OCI-LY7 (cell line): Measurements from ENCODE around the gene OR10C1. TPM values are rescaled to one million over a fixed set of nuclear protein-coding genes. Genes with fewer than 3 reads are reported as not detected.

ENCODE experiments used
- Bru-seq: library from RNA; stranded (reverse); fragments of 400-500 nt; gene quantifications from one replicate; lab custom pipeline; 2021; lab: Mats Ljungman, UMichigan
- BruChase-seq, 2 experiments: library from RNA; stranded (reverse); fragments of 400-500 nt; gene quantifications; one replicate each; lab custom pipeline; 2021; lab: Mats Ljungman, UMichigan
- BruUV-seq: library from RNA; stranded (reverse); fragments of 400-500 nt; replicated peaks from 2 replicates; lab custom pipeline; 2021; lab: Mats Ljungman, UMichigan
- CTCF ChIA-PET: fragments of 300-600 bp; sonication (Branson Sonifier 250); formaldehyde crosslinking; loops from one replicate; lab custom pipeline; 2022; ENCODE audit warnings: antibody characterized with exemption; ENCODE audit not compliant: unreplicated experiment; lab: Charles Lee
- POLR2A ChIA-PET: fragments of 300-600 bp; sonication (Branson Sonifier 250); formaldehyde crosslinking; loops from one replicate; lab custom pipeline; 2022; ENCODE audit warnings: antibody characterized with exemption; lab: Charles Lee
- DNase-seq: peaks from one replicate; pipeline ENCODE4 v3.0.0-alpha.2; 2015; ENCODE audit warnings: low spot score
- H2AFZ ChIP-seq: fragments of 200-600 bp; sonication (generic), shearing (Covaris generic); 2 replicates; pipeline ENCODE4 v1.6.1; 2014; ENCODE audit warnings: mild to moderate bottlenecking, antibody characterized with exemption, low read length, moderate library complexity
- H3K27ac ChIP-seq: fragments of 200-600 bp; sonication (generic); 2 replicates; pipeline ENCODE4 v1.5.1; 2014; ENCODE audit warnings: mixed run types, low read depth, mild to moderate bottlenecking, moderate library complexity, low read length, inconsistent platforms; ENCODE audit not compliant: poor library complexity, severe bottlenecking
- H3K36me3 ChIP-seq: fragments of 200-600 bp; sonication (generic); 2 replicates; pipeline ENCODE4 v1.6.1; 2014; ENCODE audit warnings: mild to moderate bottlenecking, antibody characterized with exemption, low read length, moderate library complexity, mixed read lengths; ENCODE audit not compliant: insufficient read depth
- H3K4me1 ChIP-seq: fragments of 200-600 bp; sonication (generic); 2 replicates; pipeline ENCODE4 v1.5.1; 2014; ENCODE audit warnings: mild to moderate bottlenecking, low read length; ENCODE audit not compliant: insufficient read depth, poor library complexity, severe bottlenecking
- H3K4me2 ChIP-seq: fragments of 200-600 bp; sonication (generic); 2 replicates; pipeline ENCODE4 v1.6.1; 2014; ENCODE audit warnings: mild to moderate bottlenecking, low read length
- H3K4me3 ChIP-seq: fragments of 200-600 bp; sonication (generic); 2 replicates; pipeline ENCODE4 v1.5.1; 2014; ENCODE audit warnings: mild to moderate bottlenecking, low read depth, low read length; ENCODE audit not compliant: poor library complexity, severe bottlenecking
- H3K79me2 ChIP-seq: fragments of 200-600 bp; sonication (generic); 2 replicates; pipeline ENCODE4 v1.6.1; 2016; ENCODE audit warnings: low read depth, mild to moderate bottlenecking, low read length, moderate library complexity, mixed read lengths; ENCODE audit not compliant: insufficient read depth
- H3K9me2 ChIP-seq: fragments of 200-600 bp; sonication (generic); 2 replicates; pipeline ENCODE4 v1.6.1; 2016; ENCODE audit warnings: mild to moderate bottlenecking, low read length, mixed read lengths; ENCODE audit not compliant: insufficient read depth
- H3K9me3 ChIP-seq: fragments of 200-600 bp; sonication (generic); 2 replicates; pipeline ENCODE4 v1.6.1; 2014; ENCODE audit warnings: mild to moderate bottlenecking, mixed run types, low read length, mixed read lengths
- H4K20me1 ChIP-seq: fragments of 200-600 bp; sonication (generic); 2 replicates; pipeline ENCODE4 v1.6.1; 2014; ENCODE audit warnings: mild to moderate bottlenecking, antibody characterized with exemption, low read length, moderate library complexity, mixed read lengths; ENCODE audit not compliant: insufficient read depth
- EZH2phosphoT487 ChIP-seq: fragments of 200-600 bp; sonication (generic); IDR thresholded peaks from 2 replicates; pipeline ENCODE4 v1.6.1; 2018; ENCODE audit warnings: low read depth, borderline replicate concordance, mild to moderate bottlenecking, mixed run types, antibody characterized with exemption, low read length, moderate library complexity, mixed read lengths
- intact Hi-C: fragments of 100-400 bp; cut with micrococcal nuclease; formaldehyde crosslinking; loops from one replicate; pipeline ENCODE4 v1.10.0; 2022; ENCODE audit not compliant: unreplicated experiment
- long read RNA-seq: library from polyadenylated mRNA; stranded (forward); transcript quantifications from one replicate; pipeline ENCODE4 v2.0.0, GENCODE V29; 2022
- total RNA-seq, 2 experiments: library from RNA; depleted of rRNA in 1 of 2; stranded (reverse); fragments of >200 nt in 1 of 2; shearing (Covaris generic) in 1 of 2; gene quantifications; 2 replicates each; pipeline ENCODE4 v1.2.3, GENCODE V29; 2014 to 2022
- TF ChIP-seq, protein P1 (sequence below): fragments of 200-600 bp; sonication (generic); conservative IDR thresholded peaks from 2 replicates; pipeline ENCODE4 v1.5.1; 2014; ENCODE audit warnings: mild to moderate bottlenecking, antibody characterized with exemption, low read length, moderate library complexity, mixed read lengths

OR10C1 gene, protein sequence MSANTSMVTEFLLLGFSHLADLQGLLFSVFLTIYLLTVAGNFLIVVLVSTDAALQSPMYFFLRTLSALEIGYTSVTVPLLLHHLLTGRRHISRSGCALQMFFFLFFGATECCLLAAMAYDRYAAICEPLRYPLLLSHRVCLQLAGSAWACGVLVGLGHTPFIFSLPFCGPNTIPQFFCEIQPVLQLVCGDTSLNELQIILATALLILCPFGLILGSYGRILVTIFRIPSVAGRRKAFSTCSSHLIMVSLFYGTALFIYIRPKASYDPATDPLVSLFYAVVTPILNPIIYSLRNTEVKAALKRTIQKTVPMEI
- total RNA-seq (2014; rRNA removed; shearing (Covaris generic)), result not detected in 2 replicates
- total RNA-seq (2022), result not detected in 2 replicates
- Bru-seq, nascent RNA, result not detected
- not detected for BruChase-seq, experiment 1, labeled RNA remaining after a 6-hour chase
- not detected for BruChase-seq, experiment 2, labeled RNA remaining after a 2-hour chase
- long read RNA-seq, result 0 reads

DNA sequence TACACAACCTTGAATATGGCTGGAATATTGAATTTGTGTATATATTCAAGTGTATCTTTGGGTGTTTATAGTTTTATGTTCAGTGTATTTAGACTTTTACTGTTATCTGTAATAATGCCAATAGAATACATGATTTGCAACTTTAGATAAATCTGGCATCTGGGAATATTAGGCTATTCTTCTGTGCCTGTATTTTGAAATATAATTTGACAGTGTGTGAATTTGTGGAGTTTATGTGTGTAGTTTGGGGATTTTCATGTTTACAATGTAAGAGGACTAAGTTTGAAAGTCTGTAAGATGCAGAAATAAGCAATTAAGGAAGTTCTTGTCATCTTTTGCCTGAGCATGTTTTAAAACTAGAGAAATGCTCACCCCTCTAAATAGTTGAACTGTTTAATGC, at the start of gene OR10C1:
OR10C1 (plus strand) TSS at position 301 of the 400 bp plus-strand sequence. CDS start 710 bp downstream, outside the sequence.
- Histone ChIP-seq H3K9me2 (no peaks in the 10 kb centered on the region), H3K4me3 (no peak within 1 kb of the TSS), H3K4me1 (no peaks in the 10 kb centered on the region), H3K4me2 (no peak within 1 kb of the TSS), H3K27ac (no peak within 1 kb of the TSS), H3K36me3 (no peaks in the 10 kb centered on the region), H3K9me3 (no peaks in the 10 kb centered on the region), H4K20me1 (no peaks in the 10 kb centered on the region), H2AFZ (no peak within 1 kb of the TSS), H3K79me2 (no peaks in the 10 kb centered on the region)
- POLR2A ChIA-PET, result interaction anchor here (0.7 kb wide), 1 partner anchor 11 kb away, joined by 3 read pairs; no protein-coding TSS in a partner anchor
- TF ChIP-seq, protein P1, sequence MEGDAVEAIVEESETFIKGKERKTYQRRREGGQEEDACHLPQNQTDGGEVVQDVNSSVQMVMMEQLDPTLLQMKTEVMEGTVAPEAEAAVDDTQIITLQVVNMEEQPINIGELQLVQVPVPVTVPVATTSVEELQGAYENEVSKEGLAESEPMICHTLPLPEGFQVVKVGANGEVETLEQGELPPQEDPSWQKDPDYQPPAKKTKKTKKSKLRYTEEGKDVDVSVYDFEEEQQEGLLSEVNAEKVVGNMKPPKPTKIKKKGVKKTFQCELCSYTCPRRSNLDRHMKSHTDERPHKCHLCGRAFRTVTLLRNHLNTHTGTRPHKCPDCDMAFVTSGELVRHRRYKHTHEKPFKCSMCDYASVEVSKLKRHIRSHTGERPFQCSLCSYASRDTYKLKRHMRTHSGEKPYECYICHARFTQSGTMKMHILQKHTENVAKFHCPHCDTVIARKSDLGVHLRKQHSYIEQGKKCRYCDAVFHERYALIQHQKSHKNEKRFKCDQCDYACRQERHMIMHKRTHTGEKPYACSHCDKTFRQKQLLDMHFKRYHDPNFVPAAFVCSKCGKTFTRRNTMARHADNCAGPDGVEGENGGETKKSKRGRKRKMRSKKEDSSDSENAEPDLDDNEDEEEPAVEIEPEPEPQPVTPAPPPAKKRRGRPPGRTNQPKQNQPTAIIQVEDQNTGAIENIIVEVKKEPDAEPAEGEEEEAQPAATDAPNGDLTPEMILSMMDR, result no peak
- no peak for TF ChIP-seq EZH2phosphoT487
- DNase-seq, result no peak
- CTCF ChIA-PET, result no interaction called here
- BruUV-seq, result no TSS peak
- intact Hi-C loops, result no loop called here

DNA sequence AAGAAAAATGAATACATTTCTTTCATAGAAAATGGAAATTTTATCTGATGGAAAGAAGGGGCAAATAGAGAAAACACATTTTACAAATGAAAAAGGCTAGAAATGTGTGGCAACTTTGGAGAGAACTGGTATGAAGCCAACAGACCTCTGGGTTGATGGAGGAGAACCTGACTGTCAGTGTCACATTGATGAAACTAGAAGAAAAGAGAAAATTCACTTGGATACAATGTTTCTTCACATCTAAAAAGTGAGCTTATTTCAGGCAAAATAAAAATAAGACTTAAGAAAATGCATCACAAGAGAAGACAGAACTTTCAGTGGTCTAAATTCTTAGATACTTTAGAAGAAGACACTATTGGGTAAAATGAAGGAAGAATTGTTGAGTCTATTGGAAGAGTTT, 43.8 kb upstream of the OR10C1 start, which contains the start of gene OR12D2:
OR12D2 (plus strand) TSS at position 301 of the 400 bp plus-strand sequence. CDS start 1,069 bp downstream, outside the sequence.
- H3K4me1 ChIP-seq, result no peaks in the 10 kb centered on the region
- intact Hi-C loops, result no loop called here
- no peaks in the 10 kb centered on the region for H3K9me3 ChIP-seq
- no peak within 1 kb of the TSS for H3K4me3 ChIP-seq
- TF ChIP-seq, protein P1, result no peak
- TF ChIP-seq EZH2phosphoT487, result no peak
- H2AFZ ChIP-seq, result no peak within 1 kb of the TSS
- ChIA-PET POLR2A (no interaction called here), CTCF (no interaction called here)
- H3K9me2 ChIP-seq, result no peaks in the 10 kb centered on the region
- no peaks in the 10 kb centered on the region for H3K36me3 ChIP-seq
- H3K4me2 ChIP-seq, result no peak within 1 kb of the TSS
- no peak within 1 kb of the TSS for H3K27ac ChIP-seq
- no peaks in the 10 kb centered on the region for H4K20me1 ChIP-seq
- no TSS peak for BruUV-seq
- H3K79me2 ChIP-seq, result no peaks in the 10 kb centered on the region
- no peak for DNase-seq

GRCh38 chr6:29399525-29399924, 39.6 kb upstream of the OR10C1 start:
- CTCF ChIA-PET, result no interaction called here

More at GRCh38 chr6:29399525-29399924, 39.6 kb upstream of the OR10C1 start:
- H3K9me3 ChIP-seq, result no peaks in the 10 kb centered on the region
- H3K9me2 ChIP-seq, result no peaks in the 10 kb centered on the region
- intact Hi-C loops, result no loop called here
- TF ChIP-seq EZH2phosphoT487, result no peak
- TF ChIP-seq, protein P1, result no peak
- no peak overlapping the region for H2AFZ ChIP-seq
- no peak overlapping the region for H3K4me3 ChIP-seq
- no peaks in the 10 kb centered on the region for H3K79me2 ChIP-seq
- H4K20me1 ChIP-seq, result no peaks in the 10 kb centered on the region
- H3K27ac ChIP-seq, result no peak overlapping the region
- POLR2A ChIA-PET, result interaction anchor here (0.6 kb wide), 1 partner anchor 89 kb away, joined by 3 read pairs; no protein-coding TSS in a partner anchor
- H3K4me2 ChIP-seq, result no peak overlapping the region
- H3K4me1 ChIP-seq, result no peaks in the 10 kb centered on the region
- no peaks in the 10 kb centered on the region for H3K36me3 ChIP-seq
- no TSS peak for BruUV-seq
- no peak for DNase-seq
